GM18870 (cell line): ENCODE data around the gene EFCAB9.

Source experiments
- ATAC-seq: cut with Tn5 transposase; IDR thresholded peaks from one replicate; pipeline ENCODE4 v1.9.1; 2021; ENCODE audit warnings: moderate library complexity; ENCODE audit not compliant: unreplicated experiment

Gene EFCAB9

DNA sequence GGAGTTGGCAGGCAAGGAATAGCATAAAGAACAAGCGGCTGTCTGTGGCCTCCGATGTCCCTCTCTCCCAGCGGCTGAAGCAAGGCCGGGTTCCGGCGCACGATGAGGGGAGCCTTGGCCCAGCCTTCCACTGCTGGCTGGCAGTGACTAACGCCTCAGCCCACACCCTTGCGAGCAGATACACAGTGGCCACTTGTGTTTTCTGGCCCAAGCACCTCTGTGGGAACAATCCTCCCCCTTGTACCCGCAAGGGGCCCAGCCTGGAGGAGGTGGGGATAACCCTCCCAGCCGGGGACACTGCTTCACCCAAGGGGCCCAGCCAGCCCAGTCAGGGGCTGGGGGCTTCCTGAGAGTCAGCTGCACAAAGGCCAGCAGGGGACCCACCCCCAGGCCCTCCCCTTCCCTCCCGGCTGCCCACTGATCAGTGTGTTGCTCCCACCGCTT is 29.2 kb upstream of the EFCAB9 start:
- ATAC-seq, result no peak

- ATAC-seq, result peak; percentile 54
Observed at GRCh38 chr5:172165465-172165864, 28.5 kb upstream of the EFCAB9 start.

GRCh38 chr5:172166030-172166826 is 27.7 kb upstream of the EFCAB9 start:
- ATAC-seq, result no peak

DNA sequence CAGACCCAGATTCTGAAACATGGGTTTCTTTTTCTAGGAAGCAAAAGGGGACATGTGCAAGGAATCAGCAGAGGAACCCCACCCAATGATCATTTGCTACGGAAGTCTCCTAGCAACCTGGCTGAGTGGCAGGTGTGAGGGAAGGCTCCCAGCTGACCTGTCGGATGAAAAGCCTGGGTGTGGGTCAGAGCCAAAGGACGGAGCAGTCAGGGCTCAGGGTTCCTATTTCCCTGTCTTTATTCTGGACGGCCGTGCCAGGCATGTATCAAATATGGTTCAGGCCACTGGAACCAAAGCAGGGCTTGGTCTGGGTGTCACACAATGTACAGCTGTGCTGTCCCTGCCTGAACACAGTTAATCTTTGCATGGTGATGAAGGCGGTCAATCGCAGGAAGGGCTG is 26.1 kb upstream of the EFCAB9 start:
- no peak for ATAC-seq

DNA sequence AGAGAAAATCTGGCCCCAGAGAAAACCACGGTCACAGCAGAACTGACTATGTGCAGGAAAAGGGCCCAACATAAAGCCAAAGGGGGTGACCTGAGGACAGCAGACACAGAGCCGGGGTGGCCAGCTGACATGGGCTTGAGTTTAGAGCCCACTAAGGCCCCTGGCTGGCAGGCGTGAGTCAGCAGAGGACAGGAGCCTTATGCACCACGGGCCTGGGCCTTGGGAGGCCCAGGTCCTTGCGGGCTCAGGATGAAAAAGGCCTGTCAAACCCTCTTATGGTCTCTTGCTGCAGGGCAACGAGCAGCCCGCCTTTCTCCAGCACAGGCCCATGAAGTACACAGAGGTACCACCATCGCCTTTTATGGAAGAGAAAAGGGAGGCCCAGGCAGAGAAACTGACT is 25.7 kb upstream of the EFCAB9 start:
- no peak for ATAC-seq

DNA sequence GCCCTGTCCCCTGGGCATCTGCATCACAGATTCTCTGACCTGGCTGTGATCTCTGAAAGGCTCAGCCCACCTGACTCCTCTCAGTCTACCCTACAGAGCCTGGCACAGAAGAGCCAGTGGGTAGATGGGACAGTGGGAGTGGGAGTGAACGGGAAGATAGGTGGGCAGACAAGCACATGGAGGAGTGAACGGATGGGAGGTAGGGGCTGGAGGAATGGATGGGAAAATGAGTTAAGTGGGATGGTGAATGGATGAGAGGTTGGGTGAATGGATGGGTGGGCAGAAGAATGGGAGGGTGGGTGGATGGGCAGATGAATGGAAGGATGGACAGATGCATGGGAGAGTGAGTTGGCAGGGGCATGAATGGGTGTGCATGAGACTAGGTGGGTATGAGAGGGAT is 24.8 kb upstream of the EFCAB9 start:
- no peak for ATAC-seq

- ATAC-seq, result no peak
Observed at GRCh38 chr5:172170251-172170701, 23.7 kb upstream of the EFCAB9 start.

GRCh38 chr5:172171118-172171517 is 22.9 kb upstream of the EFCAB9 start:
- ATAC-seq, result no peak

GRCh38 chr5:172172912-172173563 is 20.9 kb upstream of the EFCAB9 start:
- ATAC-seq, result no peak

GRCh38 chr5:172173564-172174153 is 20.3 kb upstream of the EFCAB9 start:
- ATAC-seq, result no peak

DNA sequence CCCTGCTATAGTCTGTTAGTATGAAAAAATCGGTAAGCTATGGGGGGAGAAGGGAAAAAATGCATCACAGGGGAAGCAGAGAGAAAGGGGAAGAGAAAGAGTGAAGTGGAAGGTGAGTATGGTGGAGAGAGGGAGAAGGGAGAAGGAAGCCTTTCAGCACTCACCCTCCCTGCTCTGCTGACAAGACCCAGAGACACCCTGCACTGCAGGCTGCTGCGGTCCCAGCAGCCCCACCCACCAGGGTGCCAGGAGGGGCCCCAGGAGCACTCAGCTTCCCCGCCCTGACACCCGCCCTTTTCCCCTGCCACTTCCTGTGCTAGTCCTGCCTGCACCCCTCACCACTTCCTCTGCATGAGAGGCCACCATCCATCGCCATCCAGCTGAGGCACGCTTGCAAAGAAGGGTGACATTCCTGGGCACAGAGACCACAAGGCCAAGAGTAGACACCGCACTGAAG is 18.7 kb upstream of the EFCAB9 start:
- peak; percentile 33 for ATAC-seq

DNA sequence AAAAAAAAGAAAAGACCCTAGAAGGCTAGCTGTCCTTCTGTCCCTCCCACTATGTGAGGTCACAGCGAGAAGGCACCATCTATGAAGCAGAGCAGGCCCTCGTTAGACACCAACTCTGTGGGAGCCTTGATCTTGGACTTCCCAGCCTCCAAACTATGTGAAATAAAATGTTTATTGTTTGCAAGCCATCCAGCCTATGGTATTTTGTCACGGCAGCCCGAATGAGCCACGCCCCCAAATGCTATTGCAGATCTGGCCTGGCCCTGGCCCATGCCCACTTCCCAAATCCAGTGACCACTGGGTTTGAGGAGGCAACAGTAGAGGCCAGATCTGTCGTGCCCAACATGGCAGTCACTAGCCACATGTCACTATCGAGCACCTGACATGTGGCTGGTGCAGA is 16.8 kb upstream of the EFCAB9 start:
- no peak for ATAC-seq

GRCh38 chr5:172178301-172178987 is 15.5 kb upstream of the EFCAB9 start:
- ATAC-seq, result no peak

GRCh38 chr5:172178991-172179989 is 14.7 kb upstream of the EFCAB9 start:
- peak; percentile 36 for ATAC-seq

- no peak for ATAC-seq
Observed at GRCh38 chr5:172180936-172181335, 13.0 kb upstream of the EFCAB9 start.

GRCh38 chr5:172182291-172182690 is 11.7 kb upstream of the EFCAB9 start:
- ATAC-seq, result no peak

DNA sequence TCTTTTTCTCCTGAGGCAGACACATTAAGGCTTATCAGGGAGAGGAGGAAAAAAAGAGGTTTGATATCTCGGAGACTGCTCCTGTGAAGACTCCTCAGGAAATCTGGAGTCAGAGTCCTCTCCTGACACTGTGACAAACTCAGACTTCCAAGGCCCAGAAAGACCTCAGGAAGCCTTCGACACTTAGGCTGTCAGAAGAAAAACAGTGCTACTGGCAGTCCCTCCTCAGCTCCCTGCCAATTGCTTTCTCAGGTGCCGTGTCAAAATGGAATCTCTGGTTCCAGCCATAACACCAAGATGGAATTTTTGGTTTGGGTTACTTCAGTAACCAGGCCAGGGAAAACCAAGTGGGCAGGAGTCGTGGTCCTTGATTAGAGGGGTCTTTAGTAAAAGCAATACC is 10.1 kb upstream of the EFCAB9 start:
- ATAC-seq, result no peak

DNA sequence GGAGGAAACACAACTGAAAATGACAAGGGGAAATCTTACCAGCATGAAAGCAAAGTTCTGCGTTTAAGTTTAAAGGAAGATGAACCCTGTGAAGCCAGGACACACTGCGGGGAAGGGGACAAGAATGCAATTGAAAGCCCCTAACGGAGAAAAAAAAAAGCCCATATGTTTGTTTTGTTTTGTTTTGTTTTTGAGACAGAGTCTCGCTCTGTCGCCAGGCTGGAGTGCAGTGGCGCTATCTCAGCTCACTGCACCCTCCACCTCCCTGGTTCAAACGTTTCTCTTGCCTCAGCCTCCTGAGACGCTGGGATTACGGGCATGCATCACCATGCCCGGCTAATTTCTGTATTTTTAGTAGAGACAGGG is 8.9 kb upstream of the EFCAB9 start:
- no peak for ATAC-seq

DNA sequence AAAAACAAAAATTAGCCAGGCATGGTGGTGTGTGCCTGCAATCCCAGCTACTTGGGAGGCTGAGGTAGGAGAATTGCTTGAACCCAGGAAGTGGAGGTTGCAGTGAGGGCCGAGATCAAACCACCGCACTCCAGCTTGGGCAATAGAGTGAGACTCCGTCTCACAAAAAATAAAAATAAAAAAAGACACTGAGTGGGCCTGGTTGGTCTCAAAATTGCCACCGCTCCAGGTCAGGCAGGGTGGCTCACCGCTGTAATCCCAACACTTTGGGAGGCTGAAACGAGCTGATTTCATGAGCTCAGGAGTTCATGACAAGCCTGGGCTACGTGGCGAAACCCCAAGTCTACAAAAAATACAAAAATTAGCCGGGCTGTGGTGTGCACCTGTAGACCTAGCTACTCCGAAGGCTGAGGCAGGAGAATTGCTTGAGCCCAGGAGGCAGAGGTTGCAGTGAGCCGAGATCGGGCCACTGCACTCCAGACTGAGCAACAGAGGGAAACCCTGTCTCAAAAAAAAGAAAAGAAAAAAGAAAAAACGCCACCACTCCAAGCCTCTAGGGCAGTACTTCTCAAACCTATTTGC is 7.8 kb upstream of the EFCAB9 start:
- no peak for ATAC-seq
